Measurements from ENCODE around the gene NAT16. TPM values are rescaled to one million over a fixed set of nuclear protein-coding genes. Genes with fewer than 3 reads are reported as not detected.

The NAT16 gene
- polyA plus RNA-seq, 1 of the 3 experiments (the other 2 are of a cell fraction), result 0.64 TPM

DNA sequence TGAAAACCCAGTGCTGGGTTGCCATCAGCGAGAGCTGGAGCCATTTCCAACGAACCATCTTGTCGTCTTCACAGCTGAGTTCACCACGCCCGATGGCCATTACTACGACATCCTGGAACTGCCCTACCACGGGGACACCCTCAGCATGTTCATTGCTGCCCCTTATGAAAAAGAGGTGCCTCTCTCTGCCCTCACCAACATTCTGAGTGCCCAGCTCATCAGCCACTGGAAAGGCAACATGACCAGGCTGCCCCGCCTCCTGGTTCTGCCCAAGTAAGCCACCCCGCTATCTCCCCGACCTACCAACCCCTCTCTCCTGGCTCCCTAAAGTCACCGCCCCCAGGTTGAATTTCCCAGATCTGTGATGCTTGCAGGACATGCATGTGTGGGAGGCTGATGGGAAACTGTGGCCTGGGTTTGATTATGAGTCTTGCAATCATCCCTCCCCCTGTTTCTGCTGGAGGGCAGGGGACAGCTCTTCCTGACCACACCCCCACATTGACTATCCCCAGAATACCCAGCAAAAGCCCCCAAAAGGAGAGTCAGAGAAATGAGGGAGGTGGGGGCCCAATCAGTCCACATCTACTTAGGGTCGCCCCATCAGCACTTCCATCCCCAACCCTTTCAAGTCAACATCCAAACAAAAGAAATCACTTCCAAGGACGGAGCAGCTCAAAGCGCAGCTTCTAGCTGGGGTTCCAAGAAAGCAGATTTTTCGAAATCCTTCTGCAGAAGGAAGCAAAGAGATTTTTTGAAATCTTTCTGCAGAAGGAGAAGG lies 46.3 kb downstream of the NAT16 start:
- no peak for DNase-seq
- Histone ChIP-seq H3K27me3 (ENCODE audit: insufficient read depth) (no peaks in the 10 kb centered on the region), H4K20me1 (ENCODE audit: insufficient read depth) (peaks cover 93% of the 10 kb centered on the region), H3K4me1 (ENCODE audit: control insufficient read depth in 1 of 2, insufficient read depth in 2 of 2, low read depth in 1 of 2, low read length in 1 of 2) (peaks cover 11 to 32% of the 10 kb centered on the region in 2 experiments; a peak in 3 of 4 replicates), H3K9ac (peak overlapping the region; percentile 27; the same call in 1 of the 2 replicates), H3K9me3 (no peaks in the 10 kb centered on the region), H3K4me3 (ENCODE audit: low read depth in 2 of 2, low read length in 1 of 2) (peak overlapping the region in 1 of 2 experiments; percentile 12; a peak in 1 of 4 replicates), H3K27ac (ENCODE audit: low read depth in 2 of 2, low read length in 1 of 2) (peak overlapping the region in 1 of 2 experiments; percentile 98; a peak in 2 of 4 replicates), H3K9me2 (no peaks in the 10 kb centered on the region), H3K36me3 (replicated peaks in 1 of 2; ENCODE audit: control insufficient read depth in 1 of 2, insufficient read depth in 2 of 2, low read length in 1 of 2) (peaks cover 24 to 85% of the 10 kb centered on the region in 2 experiments), H3K79me2 (ENCODE audit: insufficient read depth) (peaks cover 44% of the 10 kb centered on the region), H2AFZ (ENCODE audit: low read depth) (no peak overlapping the region), H3F3A (replicated peaks; ENCODE audit: insufficient read depth) (peaks cover 99% of the 10 kb centered on the region), H3K4me2 (peak overlapping the region; percentile 96)
- ChIA-PET POLR2A (interaction anchor here (1.1 kb wide), 1 partner anchor 10 kb away, joined by 3 read pairs; no protein-coding TSS in a partner anchor), CTCF (interaction anchor here (0.7 to 4.7 kb wide), 13 partner anchors 10 to 168 kb away, joined by 3 to 38 read pairs (median 3); partner anchors contain the start of gene NAT16)
- TF ChIP-seq FOSL2 (IDR thresholded peaks at IDR 0.05; ENCODE audit: borderline replicate concordance, low read depth) (no peak), FOXM1 (IDR thresholded peaks at IDR 0.05; ENCODE audit: low read depth) (no peak), CHD2 (IDR thresholded peaks at IDR 0.05; ENCODE audit: low read length, partially characterized antibody) (no peak), ELF1 (IDR thresholded peaks at IDR 0.05) (no peak), TEAD4 (IDR thresholded peaks at IDR 0.05; ENCODE audit: borderline replicate concordance, insufficient read depth) (0 out of 2 replicates have a peak, but pooled peaks have one; percentile 25), RXRA (IDR thresholded peaks at IDR 0.05; ENCODE audit: borderline replicate concordance, low read depth) (no peak), EP300 (IDR thresholded peaks at IDR 0.05; ENCODE audit: borderline replicate concordance in 1 of 2, low read depth in 1 of 2, low read length in 1 of 2) (no peak), POLR2AphosphoS5 (IDR thresholded peaks at IDR 0.05; ENCODE audit: low read depth, low read length) (peak; percentile 51; the same call in 1 of the 2 replicates), MXI1 (IDR thresholded peaks at IDR 0.05; ENCODE audit: low read depth, low read length) (no peak), TCF12 (IDR thresholded peaks at IDR 0.05) (no peak; the same call in 1 of the 2 replicates)
- TF ChIP-seq, protein P1, sequence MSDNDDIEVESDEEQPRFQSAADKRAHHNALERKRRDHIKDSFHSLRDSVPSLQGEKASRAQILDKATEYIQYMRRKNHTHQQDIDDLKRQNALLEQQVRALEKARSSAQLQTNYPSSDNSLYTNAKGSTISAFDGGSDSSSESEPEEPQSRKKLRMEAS (IDR thresholded peaks at IDR 0.05; ENCODE audit: low read depth), result 0 out of 2 replicates have a peak, but pooled peaks have one; percentile 53
- TF ChIP-seq, protein P2, sequence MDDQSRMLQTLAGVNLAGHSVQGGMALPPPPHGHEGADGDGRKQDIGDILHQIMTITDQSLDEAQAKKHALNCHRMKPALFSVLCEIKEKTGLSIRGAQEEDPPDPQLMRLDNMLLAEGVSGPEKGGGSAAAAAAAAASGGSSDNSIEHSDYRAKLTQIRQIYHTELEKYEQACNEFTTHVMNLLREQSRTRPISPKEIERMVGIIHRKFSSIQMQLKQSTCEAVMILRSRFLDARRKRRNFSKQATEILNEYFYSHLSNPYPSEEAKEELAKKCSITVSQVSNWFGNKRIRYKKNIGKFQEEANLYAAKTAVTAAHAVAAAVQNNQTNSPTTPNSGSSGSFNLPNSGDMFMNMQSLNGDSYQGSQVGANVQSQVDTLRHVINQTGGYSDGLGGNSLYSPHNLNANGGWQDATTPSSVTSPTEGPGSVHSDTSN (IDR thresholded peaks at IDR 0.05), result peak; percentile 13; the same call in 1 of the 2 replicates
- TF ChIP-seq, protein P3, sequence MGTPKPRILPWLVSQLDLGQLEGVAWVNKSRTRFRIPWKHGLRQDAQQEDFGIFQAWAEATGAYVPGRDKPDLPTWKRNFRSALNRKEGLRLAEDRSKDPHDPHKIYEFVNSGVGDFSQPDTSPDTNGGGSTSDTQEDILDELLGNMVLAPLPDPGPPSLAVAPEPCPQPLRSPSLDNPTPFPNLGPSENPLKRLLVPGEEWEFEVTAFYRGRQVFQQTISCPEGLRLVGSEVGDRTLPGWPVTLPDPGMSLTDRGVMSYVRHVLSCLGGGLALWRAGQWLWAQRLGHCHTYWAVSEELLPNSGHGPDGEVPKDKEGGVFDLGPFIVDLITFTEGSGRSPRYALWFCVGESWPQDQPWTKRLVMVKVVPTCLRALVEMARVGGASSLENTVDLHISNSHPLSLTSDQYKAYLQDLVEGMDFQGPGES (IDR thresholded peaks at IDR 0.05; ENCODE audit: low read depth, low read length), result no peak
- TF ChIP-seq, protein P4, sequence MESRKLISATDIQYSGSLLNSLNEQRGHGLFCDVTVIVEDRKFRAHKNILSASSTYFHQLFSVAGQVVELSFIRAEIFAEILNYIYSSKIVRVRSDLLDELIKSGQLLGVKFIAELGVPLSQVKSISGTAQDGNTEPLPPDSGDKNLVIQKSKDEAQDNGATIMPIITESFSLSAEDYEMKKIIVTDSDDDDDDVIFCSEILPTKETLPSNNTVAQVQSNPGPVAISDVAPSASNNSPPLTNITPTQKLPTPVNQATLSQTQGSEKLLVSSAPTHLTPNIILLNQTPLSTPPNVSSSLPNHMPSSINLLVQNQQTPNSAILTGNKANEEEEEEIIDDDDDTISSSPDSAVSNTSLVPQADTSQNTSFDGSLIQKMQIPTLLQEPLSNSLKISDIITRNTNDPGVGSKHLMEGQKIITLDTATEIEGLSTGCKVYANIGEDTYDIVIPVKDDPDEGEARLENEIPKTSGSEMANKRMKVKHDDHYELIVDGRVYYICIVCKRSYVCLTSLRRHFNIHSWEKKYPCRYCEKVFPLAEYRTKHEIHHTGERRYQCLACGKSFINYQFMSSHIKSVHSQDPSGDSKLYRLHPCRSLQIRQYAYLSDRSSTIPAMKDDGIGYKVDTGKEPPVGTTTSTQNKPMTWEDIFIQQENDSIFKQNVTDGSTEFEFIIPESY (IDR thresholded peaks at IDR 0.05; ENCODE audit: borderline replicate concordance, low read depth), result peak; percentile 33; the same call in 1 of the 2 replicates
- TF ChIP-seq, protein P5, sequence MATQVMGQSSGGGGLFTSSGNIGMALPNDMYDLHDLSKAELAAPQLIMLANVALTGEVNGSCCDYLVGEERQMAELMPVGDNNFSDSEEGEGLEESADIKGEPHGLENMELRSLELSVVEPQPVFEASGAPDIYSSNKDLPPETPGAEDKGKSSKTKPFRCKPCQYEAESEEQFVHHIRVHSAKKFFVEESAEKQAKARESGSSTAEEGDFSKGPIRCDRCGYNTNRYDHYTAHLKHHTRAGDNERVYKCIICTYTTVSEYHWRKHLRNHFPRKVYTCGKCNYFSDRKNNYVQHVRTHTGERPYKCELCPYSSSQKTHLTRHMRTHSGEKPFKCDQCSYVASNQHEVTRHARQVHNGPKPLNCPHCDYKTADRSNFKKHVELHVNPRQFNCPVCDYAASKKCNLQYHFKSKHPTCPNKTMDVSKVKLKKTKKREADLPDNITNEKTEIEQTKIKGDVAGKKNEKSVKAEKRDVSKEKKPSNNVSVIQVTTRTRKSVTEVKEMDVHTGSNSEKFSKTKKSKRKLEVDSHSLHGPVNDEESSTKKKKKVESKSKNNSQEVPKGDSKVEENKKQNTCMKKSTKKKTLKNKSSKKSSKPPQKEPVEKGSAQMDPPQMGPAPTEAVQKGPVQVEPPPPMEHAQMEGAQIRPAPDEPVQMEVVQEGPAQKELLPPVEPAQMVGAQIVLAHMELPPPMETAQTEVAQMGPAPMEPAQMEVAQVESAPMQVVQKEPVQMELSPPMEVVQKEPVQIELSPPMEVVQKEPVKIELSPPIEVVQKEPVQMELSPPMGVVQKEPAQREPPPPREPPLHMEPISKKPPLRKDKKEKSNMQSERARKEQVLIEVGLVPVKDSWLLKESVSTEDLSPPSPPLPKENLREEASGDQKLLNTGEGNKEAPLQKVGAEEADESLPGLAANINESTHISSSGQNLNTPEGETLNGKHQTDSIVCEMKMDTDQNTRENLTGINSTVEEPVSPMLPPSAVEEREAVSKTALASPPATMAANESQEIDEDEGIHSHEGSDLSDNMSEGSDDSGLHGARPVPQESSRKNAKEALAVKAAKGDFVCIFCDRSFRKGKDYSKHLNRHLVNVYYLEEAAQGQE (IDR thresholded peaks at IDR 0.05; ENCODE audit: low read depth, low read length), result no peak
- 72% methylated on average over 15 of the region's 15 CpGs for WGBS (ENCODE audit: low lambda C conversion rate)

All from SK-N-SH (cell line).